HCT116 (cell line): Measurements from ENCODE around the gene NCSTN. TPM values are rescaled to one million over a fixed set of nuclear protein-coding genes. Genes with fewer than 3 reads are reported as not detected.

Source experiments
- ATAC-seq: fragments of 200-7000 bp; cut with Tn5 transposase; 2 replicates; pipeline ENCODE4 v1.9.1; 2020; ENCODE audit warnings: mild to moderate bottlenecking, moderate library complexity
- BruUV-seq: library from RNA; stranded (reverse); fragments of 400-500 nt; replicated peaks from 2 replicates; lab custom pipeline; 2021; lab: Mats Ljungman, UMichigan
- CTCF ChIA-PET: fragments of 300-600 bp; sonication (Branson Sonifier 250); formaldehyde crosslinking; loops from one replicate; lab custom pipeline; 2021; ENCODE audit warnings: antibody characterized with exemption; lab: Charles Lee
- POLR2A ChIA-PET: fragments of 300-600, 350-600 bp; sonication (Branson Sonifier 250); formaldehyde crosslinking; loops from one replicate; lab custom pipeline; 2021; ENCODE audit warnings: antibody characterized with exemption; lab: Charles Lee
- RAD21 ChIA-PET, 2 experiments: fragments of 300-600 bp; sonication (Branson Sonifier 250); formaldehyde crosslinking; loops; one replicate each; lab custom pipeline; 2023; ENCODE audit warnings: low total read pairs in 2 of 2; ENCODE audit not compliant: uncharacterized antibody in 2 of 2, unreplicated experiment in 2 of 2, low non-redundant PET in 1 of 2; lab: Charles Lee
- DNase-seq: peaks from one replicate; pipeline ENCODE4 v3.0.0-alpha.2; 2010; ENCODE audit warnings: low read depth, low spot score
- H2AFZ ChIP-seq: fragments of 200-600 bp; shearing (Covaris generic), sonication (generic); 2 replicates; pipeline ENCODE4 v1.6.1; 2017; ENCODE audit warnings: low read depth, mixed run types, mixed read lengths, antibody characterized with exemption, low read length; ENCODE audit not compliant: poor library complexity, severe bottlenecking
- H3K27ac ChIP-seq: 2 replicates; pipeline ENCODE4 v1.5.1; 2012; ENCODE audit warnings: low read depth, low read length
- H3K27me3 ChIP-seq: fragments of 200-600 bp; sonication (generic); 2 replicates; pipeline ENCODE4 v1.6.1; 2016; ENCODE audit warnings: mixed run types, low read length, mixed read lengths; ENCODE audit not compliant: insufficient read depth
- H3K36me3 ChIP-seq, 2 experiments: fragments of 200-500 bp in 1 of 2; fragments of 200-600 bp in 1 of 2; sonication (Bioruptor generic) in 1 of 2; sonication (generic) in 1 of 2; 2 replicates each; pipeline versions ENCODE4 v1.5.1 to v1.6.1; 2014 to 2016; ENCODE audit warnings: low read length in 2 of 2, inconsistent platforms in 1 of 2, mixed read lengths in 1 of 2, mixed run types in 1 of 2; ENCODE audit not compliant: insufficient read depth in 2 of 2, control insufficient read depth in 1 of 2
- H3K4me1 ChIP-seq, 2 experiments: fragments of 200-600 bp in 1 of 2; sonication (generic) in 1 of 2; 2 replicates each; pipeline versions ENCODE4 v1.5.1 to v1.6.1; 2012 to 2017; ENCODE audit warnings: low read length in 2 of 2, inconsistent platforms in 1 of 2, mild to moderate bottlenecking in 1 of 2, mixed read lengths in 1 of 2, mixed run types in 1 of 2, moderate library complexity in 1 of 2; ENCODE audit not compliant: insufficient read depth in 2 of 2, control insufficient read depth in 1 of 2
- H3K4me2 ChIP-seq: fragments of 200-600 bp; sonication (generic); 2 replicates; pipeline ENCODE4 v1.6.1; 2017; ENCODE audit warnings: mixed run types, low read length, mixed read lengths
- H3K4me3 ChIP-seq, 2 experiments: fragments of 200-600 bp in 1 of 2; sonication (generic) in 1 of 2; replicated peaks in 1 of 2; 2 replicates each; pipeline ENCODE4 v1.5.1; 2011 to 2016; ENCODE audit warnings: low read length in 2 of 2, control low read depth in 1 of 2, low read depth in 1 of 2, mild to moderate bottlenecking in 1 of 2, mixed read lengths in 1 of 2, mixed run types in 1 of 2
- H3K79me2 ChIP-seq: fragments of 200-600 bp; sonication (generic); 2 replicates; pipeline ENCODE4 v1.6.1; 2017; ENCODE audit warnings: mild to moderate bottlenecking, mixed run types, low read length, moderate library complexity, mixed read lengths; ENCODE audit not compliant: insufficient read depth
- H3K9ac ChIP-seq: fragments of 200-600 bp; sonication (generic); 2 replicates; pipeline ENCODE4 v1.6.1; 2016; ENCODE audit warnings: low read length, mixed read lengths
- H3K9me2 ChIP-seq: fragments of 200-600 bp; sonication (generic), shearing (Covaris generic); 2 replicates; pipeline ENCODE4 v1.6.1; 2017; ENCODE audit warnings: mixed run types, mild to moderate bottlenecking, moderate library complexity; ENCODE audit not compliant: insufficient read depth
- H3K9me3 ChIP-seq, 2 experiments: fragments of 200-500 bp in 1 of 2; fragments of 200-600 bp in 1 of 2; sonication (Bioruptor generic) in 1 of 2; sonication (generic) in 1 of 2; 2 replicates each; pipeline ENCODE4 v1.6.1; 2014 to 2017; ENCODE audit warnings: low read length in 2 of 2, mixed read lengths in 2 of 2, inconsistent platforms in 1 of 2, low read depth in 1 of 2, mild to moderate bottlenecking in 1 of 2, mixed run types in 1 of 2, moderate library complexity in 1 of 2; ENCODE audit not compliant: control insufficient read depth in 1 of 2, insufficient read depth in 1 of 2
- H4K20me1 ChIP-seq: fragments of 200-600 bp; sonication (generic), shearing (Covaris generic); 2 replicates; pipeline ENCODE4 v1.6.1; 2017; ENCODE audit warnings: mixed run types, mild to moderate bottlenecking, moderate library complexity; ENCODE audit not compliant: insufficient read depth
- EZH2 ChIP-seq: fragments of 200-600 bp; sonication (generic); IDR thresholded peaks from 2 replicates; pipeline ENCODE4 v1.6.1; 2017; ENCODE audit warnings: antibody characterized with exemption, mixed run types
- EZH2phosphoT487 ChIP-seq: fragments of 200-600 bp; IDR thresholded peaks from 2 replicates; pipeline ENCODE4 v1.6.1; 2018; ENCODE audit warnings: antibody characterized with exemption, borderline replicate concordance
- JUND ChIP-seq: IDR thresholded peaks from 2 replicates; pipeline ENCODE4 v1.6.1; 2012
- POLR2A ChIP-seq: IDR thresholded peaks from 2 replicates; pipeline ENCODE4 v1.7.0; 2011; ENCODE audit warnings: borderline replicate concordance; ENCODE audit not compliant: insufficient read depth, insufficient read length; ENCODE audit errors: extremely low read depth
- POLR2AphosphoS5 ChIP-seq: IDR thresholded peaks from 2 replicates; pipeline ENCODE4 v1.6.1; 2011; ENCODE audit warnings: mild to moderate bottlenecking, low read depth, low read length, moderate library complexity
- RAD21 ChIP-seq: IDR thresholded peaks from 2 replicates; pipeline ENCODE4 v1.6.1; 2012; ENCODE audit warnings: low read depth, mild to moderate bottlenecking
- SIN3A ChIP-seq: IDR thresholded peaks from 2 replicates; pipeline ENCODE4 v1.6.1; 2012; ENCODE audit warnings: low read depth
- TCF7L2 ChIP-seq: IDR thresholded peaks from 2 replicates; pipeline ENCODE4 v1.7.0; 2011; ENCODE audit warnings: borderline replicate concordance, inconsistent platforms; ENCODE audit not compliant: insufficient read depth, insufficient read length; ENCODE audit errors: extremely low read depth
- ZFX ChIP-seq: fragments of 450-650 bp; IDR thresholded peaks from 2 replicates; pipeline ENCODE4 v1.6.1; 2017
- intact Hi-C: fragments of 100-400 bp; cut with micrococcal nuclease; formaldehyde crosslinking; loops from 2 replicates; pipeline ENCODE4 v1.10.0; 2022
- total RNA-seq: library from RNA; stranded (reverse); gene quantifications from one replicate; pipeline ENCODE4 v1.2.1, GENCODE V29; 2021; ENCODE audit not compliant: unreplicated experiment
- TF ChIP-seq, protein P1 (sequence below): IDR thresholded peaks from 2 replicates; pipeline ENCODE4 v1.6.1; 2012
- TF ChIP-seq, protein P2 (sequence below): IDR thresholded peaks from 2 replicates; pipeline ENCODE4 v1.6.1; 2011; ENCODE audit warnings: mild to moderate bottlenecking, low read length, moderate library complexity; ENCODE audit not compliant: insufficient replicate concordance; ENCODE audit errors: extremely low read depth

Gene NCSTN
- total RNA-seq, 1 experiment from 2014 or later, result 68.4 TPM

DNA sequence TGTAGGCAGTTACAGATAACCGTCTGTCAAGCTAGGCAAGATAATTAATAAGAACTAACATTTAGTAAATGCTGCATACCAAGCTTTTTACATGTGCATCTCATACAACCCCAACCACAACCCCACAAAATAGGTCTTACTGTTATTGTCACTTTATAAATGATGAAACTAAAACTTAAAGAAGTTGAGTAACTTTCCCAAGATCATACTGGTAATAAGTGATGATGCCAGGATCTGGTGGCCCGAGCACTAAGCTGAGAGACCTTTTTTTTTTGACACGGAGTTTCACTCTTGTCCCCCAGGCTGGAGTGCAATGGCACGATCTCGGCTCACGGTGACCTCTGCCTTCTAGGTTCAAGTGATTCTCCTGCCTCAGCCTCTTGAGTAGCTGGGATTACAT lies 1.8 kb downstream of the NCSTN start:
- no peak overlapping the region for H2AFZ ChIP-seq
- H3K27me3 ChIP-seq, result no peaks in the 10 kb centered on the region
- H3K9me3 ChIP-seq, result no peaks in the 10 kb centered on the region
- intact Hi-C loops, result no loop called here
- DNase-seq (no peak), ATAC-seq (no peak)
- no peak for TF ChIP-seq EZH2phosphoT487
- TF ChIP-seq EZH2, result no peak
- no peak for TF ChIP-seq JUND
- no peak for TF ChIP-seq TCF7L2
- TF ChIP-seq SIN3A, result no peak
- TF ChIP-seq, protein P1, sequence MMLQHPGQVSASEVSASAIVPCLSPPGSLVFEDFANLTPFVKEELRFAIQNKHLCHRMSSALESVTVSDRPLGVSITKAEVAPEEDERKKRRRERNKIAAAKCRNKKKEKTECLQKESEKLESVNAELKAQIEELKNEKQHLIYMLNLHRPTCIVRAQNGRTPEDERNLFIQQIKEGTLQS, result no peak
- TF ChIP-seq POLR2AphosphoS5, result no peak
- TF ChIP-seq RAD21, result no peak
- TF ChIP-seq, protein P2, sequence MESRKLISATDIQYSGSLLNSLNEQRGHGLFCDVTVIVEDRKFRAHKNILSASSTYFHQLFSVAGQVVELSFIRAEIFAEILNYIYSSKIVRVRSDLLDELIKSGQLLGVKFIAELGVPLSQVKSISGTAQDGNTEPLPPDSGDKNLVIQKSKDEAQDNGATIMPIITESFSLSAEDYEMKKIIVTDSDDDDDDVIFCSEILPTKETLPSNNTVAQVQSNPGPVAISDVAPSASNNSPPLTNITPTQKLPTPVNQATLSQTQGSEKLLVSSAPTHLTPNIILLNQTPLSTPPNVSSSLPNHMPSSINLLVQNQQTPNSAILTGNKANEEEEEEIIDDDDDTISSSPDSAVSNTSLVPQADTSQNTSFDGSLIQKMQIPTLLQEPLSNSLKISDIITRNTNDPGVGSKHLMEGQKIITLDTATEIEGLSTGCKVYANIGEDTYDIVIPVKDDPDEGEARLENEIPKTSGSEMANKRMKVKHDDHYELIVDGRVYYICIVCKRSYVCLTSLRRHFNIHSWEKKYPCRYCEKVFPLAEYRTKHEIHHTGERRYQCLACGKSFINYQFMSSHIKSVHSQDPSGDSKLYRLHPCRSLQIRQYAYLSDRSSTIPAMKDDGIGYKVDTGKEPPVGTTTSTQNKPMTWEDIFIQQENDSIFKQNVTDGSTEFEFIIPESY, result no peak
- no peak for TF ChIP-seq POLR2A
- no peak for TF ChIP-seq ZFX
- no peaks in the 10 kb centered on the region for H4K20me1 ChIP-seq
- H3K36me3 ChIP-seq, result peaks cover 5 to 11% of the 10 kb centered on the region in 2 experiments; a peak in 3 of 4 replicates
- H3K4me1 ChIP-seq, result peaks cover 4 to 12% of the 10 kb centered on the region in 2 experiments; a peak in 3 of 4 replicates
- peaks cover 50% of the 10 kb centered on the region for H3K79me2 ChIP-seq
- ChIA-PET CTCF (interaction anchor here (1.2 kb wide), 1 partner anchor 31 kb away, joined by 4 read pairs; no protein-coding TSS in a partner anchor), POLR2A (no interaction called here), RAD21 (no interaction called here)
- no TSS peak for BruUV-seq
- H3K27ac ChIP-seq, result no peak overlapping the region
- H3K4me3 ChIP-seq, result no peak overlapping the region
- H3K9ac ChIP-seq, result no peak overlapping the region
- no peak overlapping the region for H3K4me2 ChIP-seq
- H3K9me2 ChIP-seq, result no peaks in the 10 kb centered on the region
